GM21717 (cell line): ENCODE measurements around the gene PI4KA.

Experiments used
- ATAC-seq: cut with Tn5 transposase; IDR thresholded peaks from one replicate; pipeline ENCODE4 v1.9.1; 2021; ENCODE audit warnings: mild to moderate bottlenecking, moderate library complexity; ENCODE audit not compliant: unreplicated experiment

The PI4KA gene

DNA sequence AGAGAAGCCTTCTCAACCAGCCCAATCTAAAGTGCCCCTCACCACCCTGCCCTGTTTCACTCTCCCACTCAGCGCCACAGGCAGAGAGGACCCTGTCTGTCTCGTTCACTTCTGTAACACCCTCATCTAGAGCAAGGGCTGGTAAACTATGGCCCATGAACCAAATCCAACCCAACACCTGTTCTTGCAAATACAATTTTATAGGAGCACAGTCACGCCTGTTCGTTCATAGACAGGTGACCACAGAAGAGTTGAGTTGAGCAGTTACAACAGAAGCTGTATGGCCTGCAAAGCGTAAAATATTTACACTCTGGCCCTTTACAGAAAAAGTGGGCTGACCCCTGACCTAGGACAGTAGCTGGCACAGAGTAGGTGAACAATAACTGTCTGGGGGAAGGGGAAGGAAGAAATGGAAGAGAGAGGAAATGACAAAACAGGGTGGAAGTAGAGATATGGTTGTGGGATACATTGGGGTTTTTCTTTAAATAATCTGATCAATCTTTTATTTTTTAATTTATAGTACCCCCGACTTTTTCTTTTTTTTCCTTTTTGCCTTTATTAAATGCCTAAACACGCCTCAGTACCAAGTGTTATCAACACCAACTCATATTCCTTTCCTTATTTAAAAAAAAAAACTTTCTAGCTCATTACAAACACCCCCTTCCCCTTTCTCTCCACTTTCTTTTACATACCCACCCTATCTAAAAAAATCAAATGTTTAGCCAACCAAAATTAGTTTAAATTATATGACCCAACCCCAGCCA lies 63.8 kb downstream of the PI4KA start:
- ATAC-seq: no peak

GRCh38 chr22:20793748-20794649 lies 64.6 kb downstream of the PI4KA start:
- ATAC-seq: no peak

DNA sequence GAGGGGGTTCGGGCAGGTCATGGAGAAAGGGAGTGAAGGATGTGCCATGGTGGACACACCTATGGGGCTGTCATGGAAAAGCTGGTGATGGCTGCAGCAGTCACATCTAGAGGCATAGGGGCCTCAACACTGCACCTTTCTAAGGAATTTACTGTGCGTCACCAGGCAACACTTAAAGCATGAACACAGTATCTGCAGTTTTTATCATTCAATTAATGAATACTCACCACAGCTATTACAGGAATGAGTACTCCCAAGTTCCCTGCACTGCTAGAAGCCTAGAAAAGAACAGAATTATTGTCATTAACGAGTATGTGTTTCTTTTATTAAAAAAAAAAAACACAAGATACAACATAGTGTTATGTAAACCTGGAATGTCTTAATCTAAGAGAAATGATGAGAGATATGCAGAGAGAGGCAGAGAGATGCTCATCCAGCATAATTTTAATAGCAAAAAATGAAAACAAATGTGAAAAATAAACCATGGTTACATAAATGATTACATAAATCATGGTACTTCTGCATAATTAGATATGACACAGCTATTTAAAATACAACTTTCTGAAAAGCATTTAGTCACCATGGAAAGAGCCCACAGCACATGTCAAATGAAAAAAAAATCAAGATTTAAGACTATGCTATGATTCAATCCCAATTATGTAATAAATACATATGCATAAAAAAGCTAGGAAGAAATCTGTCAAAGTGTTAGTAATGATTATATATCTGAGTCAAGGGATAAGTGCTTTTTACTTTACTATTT lies 65.5 kb downstream of the PI4KA start:
- ATAC-seq: no peak

- ATAC-seq: no peak
Observed at GRCh38 chr22:20792221-20792965, 66.2 kb downstream of the PI4KA start.

DNA sequence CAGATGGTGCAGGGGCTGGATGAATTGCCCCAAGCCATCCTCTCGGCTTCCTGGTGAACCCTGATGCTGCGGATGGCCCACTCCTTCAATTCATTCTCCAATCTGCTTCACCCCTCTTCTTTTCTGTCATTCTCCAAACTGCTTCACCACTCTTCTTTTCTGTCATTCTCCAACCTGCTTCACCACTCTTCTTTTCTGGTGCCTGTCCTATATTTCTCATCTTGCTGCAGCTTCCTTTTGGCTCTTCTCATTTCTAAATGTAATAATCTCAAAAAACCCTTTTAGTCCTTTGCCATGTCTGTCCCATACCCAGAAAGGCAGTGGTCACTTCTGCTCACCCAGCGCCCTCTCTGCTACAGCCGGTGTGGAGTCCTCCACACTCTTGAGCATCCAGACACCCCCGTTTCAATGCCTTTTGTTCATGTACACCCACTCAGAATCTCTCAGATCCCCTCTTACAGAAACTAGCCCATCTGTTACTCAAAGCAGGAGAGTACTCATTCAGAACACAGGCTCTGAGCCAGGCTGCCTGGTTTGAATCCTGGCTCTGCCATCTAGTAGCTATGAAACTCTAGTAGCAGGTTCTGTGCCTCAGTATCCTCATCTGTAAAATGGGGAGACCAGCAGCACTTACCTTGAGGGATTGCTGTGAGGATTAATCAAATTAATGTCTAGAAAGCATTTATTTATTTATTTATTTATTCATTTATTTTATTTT lies 69.8 kb downstream of the PI4KA start:
- ATAC-seq: no peak

DNA sequence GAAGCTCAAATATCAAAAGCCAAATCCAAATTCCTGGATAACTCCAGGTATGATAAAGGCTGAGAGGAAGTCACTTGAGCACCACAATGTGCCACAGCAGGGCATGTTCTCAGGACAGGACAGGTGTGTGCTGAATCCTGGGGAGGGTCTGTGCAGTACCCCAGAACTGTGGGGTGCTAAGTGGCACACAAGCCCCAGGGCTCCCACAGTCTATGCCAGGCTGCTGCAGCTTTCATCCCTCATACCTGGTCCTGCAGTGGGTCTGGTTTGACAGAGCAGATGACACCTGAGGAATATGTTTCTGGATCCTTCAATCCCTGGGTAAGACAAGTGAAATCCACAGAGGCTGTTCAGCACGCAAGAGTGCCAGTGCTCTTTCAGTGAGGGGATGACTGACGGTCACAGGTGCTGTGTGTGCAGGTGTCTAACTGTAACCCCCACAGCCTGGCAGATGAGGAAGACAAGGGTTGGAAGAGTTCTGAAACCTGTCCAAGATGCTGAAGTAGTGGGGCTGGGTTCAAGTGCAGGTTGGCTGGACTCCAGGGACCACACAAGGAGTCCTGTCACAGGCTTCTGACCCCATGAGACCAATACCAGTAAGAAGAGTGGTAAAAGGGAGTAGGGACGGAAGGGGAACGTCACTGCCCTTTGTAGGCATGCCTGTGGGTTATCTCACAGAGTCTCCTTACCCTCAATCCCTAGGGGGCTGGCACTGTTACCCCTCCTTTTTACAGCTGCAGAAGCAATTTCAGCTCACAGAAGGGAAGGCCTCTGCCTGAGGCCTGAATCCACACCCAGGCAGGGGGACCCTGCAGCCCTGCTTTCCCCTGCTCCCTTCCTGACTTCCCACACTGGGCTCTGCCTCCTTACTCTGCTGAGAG lies 70.6 kb downstream of the PI4KA start:
- no peak for ATAC-seq

DNA sequence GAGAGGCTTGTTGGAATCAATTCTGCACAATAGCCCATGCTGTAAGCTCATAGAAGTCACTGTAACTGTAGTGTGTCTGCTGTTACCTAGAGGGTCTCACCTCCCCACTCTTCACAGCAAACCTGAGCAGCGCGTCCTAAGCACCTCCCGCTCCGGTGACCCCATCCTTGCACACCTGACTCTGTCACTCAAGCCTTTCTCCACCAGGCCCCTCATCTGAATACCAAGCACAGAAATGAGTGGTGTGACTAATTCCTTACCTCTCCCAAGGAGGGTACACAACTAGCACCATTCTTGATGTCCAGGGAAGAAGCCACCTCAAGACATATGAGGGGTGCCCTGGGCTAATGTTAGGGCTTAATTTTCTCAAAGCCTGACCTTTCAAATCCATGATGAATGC lies 71.4 kb downstream of the PI4KA start:
- no peak for ATAC-seq

DNA sequence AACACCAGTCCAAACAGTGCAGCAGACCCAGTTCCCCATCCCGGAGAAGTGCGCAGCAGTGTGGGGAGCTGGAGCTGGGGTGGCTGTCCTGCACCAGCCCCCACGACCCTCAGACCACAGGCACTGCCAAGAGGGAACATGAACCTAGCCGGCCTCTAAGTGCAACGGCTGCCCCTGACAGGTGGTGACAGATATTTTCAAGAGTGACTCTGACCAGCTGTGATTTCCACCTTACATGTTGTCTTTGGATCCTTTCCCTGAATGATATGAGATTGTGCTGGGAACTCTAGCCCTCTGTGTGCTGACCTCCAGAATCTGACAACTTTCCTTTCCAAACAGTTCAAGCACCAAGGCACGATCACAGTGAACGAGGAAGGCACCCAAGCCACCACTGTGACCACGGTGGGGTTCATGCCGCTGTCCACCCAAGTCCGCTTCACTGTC lies 72.1 kb downstream of the PI4KA start:
- no peak for ATAC-seq

GRCh38 chr22:20786048-20786447 lies 72.6 kb downstream of the PI4KA start:
- no peak for ATAC-seq

DNA sequence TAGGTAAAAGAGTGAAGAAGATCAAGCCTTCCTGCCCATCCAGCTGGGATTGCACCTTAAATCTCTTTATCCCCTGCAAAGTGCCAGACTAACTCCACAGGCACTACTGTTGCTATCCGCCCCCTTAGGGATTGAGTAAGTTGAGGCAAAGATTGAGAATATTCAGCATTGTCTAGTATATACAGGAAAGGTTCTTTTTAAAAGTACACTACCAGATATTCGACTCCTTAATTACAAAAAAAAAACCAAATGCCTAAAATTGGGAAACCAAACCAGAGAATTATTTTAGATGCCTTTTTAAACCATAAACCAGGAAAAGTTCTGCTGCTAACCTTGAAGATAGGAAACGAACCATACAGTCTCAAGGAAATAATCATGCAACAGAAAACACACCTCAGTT lies 73.2 kb downstream of the PI4KA start:
- ATAC-seq: no peak

GRCh38 chr22:20783844-20784723 lies 74.5 kb downstream of the PI4KA start:
- ATAC-seq: no peak

DNA sequence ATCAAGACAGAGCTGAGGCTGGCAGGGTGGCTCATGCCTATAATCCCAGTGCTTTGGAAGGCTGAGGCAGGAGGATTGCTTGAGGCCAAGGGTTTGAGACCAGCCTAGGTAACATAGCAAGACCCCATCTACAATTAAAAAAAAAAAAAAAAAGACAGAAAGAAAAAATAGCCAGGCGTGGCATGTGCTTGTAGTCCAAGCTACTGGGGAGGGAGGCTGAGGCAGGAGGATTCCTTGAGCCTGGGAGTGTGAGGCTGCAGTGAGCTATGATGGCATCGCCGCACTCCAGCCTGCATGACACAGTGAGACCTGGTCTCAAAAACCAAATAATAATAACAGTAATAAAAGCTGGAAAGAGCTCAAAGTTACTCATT lies 75.3 kb downstream of the PI4KA start:
- ATAC-seq: no peak

DNA sequence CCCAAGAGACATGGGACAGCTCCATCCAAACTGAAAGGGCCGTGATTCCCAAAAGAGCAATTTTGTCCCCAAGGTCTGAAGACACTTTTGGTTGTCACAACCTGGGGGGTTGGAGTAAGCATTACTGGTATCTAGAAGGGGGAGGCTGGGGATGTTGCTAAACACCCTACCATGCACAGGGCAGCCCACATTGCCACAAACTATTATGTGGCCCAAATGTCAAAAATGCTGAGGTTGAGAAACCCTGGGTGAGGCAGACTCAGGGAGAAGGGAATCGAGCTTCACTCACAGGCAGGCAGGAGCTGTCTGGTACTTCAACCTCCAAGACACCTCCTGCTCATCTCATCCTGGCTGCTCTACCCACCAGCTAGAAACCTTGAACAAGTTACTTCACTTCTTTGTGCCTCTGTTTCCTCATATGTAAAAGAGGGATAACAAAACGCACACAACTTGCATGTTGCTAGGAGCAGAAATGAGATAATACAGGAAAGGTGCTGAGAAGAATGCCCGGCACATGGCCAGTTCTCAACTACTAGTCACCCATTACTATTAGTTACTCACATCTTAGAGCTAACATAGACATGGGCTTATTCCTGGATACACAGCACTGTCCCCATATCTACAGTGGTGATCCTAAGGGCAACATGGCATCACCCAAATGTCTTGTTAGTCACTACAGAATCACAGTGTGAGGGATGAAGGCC lies 75.9 kb downstream of the PI4KA start:
- no peak for ATAC-seq

- ATAC-seq: no peak
Observed at GRCh38 chr22:20782083-20782482, 76.5 kb downstream of the PI4KA start.

DNA sequence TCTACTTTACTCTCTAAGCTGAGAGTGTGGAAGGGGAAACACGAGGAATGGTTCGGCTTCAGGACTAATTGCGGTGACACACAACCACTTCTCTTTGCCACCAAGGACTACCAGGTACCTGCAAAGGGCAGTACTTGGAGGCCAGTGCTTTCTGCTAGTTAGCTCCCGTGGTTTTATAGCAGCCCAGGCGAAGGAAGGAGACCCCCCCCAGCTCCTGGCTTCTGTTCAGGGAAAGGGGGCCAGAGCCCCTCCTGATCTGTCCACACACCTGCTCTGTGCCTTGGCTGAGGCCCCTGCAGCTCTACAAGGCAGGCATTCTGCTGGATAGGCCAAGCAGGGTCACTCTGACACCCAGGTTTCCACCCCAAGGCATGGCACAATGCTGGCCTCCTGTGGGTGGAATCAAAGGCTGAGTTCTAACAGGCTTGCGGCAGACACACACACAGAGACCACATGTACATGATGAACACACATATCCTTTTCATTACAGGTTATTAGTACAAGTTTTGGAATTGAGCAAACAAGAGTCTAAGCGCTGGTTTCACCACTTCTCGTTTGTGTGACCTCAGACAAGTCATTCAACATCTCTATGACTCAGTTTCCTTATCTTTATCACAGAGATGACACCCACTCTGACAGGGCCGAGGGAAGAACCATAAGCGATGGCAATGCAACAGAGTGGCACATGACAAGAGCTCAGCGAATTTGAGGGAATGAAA lies 77.2 kb downstream of the PI4KA start:
- no peak for ATAC-seq

GRCh38 chr22:20779818-20780158 lies 78.8 kb downstream of the PI4KA start:
- no peak for ATAC-seq
